Activated CD4-positive, alpha-beta T cell treated with anti-CD3 and anti-CD28 coated beads for 1 hour (primary cell): ENCODE measurements around the gene LGSN.
"Not testable (repeated sequence)": the region's sequence is repeated elsewhere in the genome, so short reads cannot be mapped to it uniquely, and the experiment has no call there.

ENCODE experiments used
- DNase-seq: peaks from one replicate; pipeline ENCODE4 v3.0.0-alpha.2; 2020

Gene LGSN

GRCh38 chr6:63319939-63320338 is at the start of gene LGSN:
LGSN (minus strand) TSS chr6:63319983; CDS start chr6:63319943, 40 bp downstream.
- no peak for DNase-seq

- DNase-seq, result no peak
Measured at GRCh38 chr6:63368347-63368746, 48.6 kb upstream of the LGSN start.

- not testable (repeated sequence) for DNase-seq
Measured at GRCh38 chr6:63362500-63363120, 42.8 kb upstream of the LGSN start.

GRCh38 chr6:63357384-63357783 is 37.6 kb upstream of the LGSN start:
- not testable (repeated sequence) for DNase-seq

- no peak for DNase-seq
Measured at GRCh38 chr6:63355632-63356031, 35.8 kb upstream of the LGSN start.

GRCh38 chr6:63353286-63353630 is 33.5 kb upstream of the LGSN start:
- DNase-seq, result no peak

GRCh38 chr6:63352544-63353285 is 32.9 kb upstream of the LGSN start:
- no peak for DNase-seq

- no peak for DNase-seq
Measured at GRCh38 chr6:63352069-63352543, 32.3 kb upstream of the LGSN start.

- DNase-seq, result no peak
Measured at GRCh38 chr6:63349401-63349800, 29.6 kb upstream of the LGSN start.

GRCh38 chr6:63348836-63349235 is 29.1 kb upstream of the LGSN start:
- no peak for DNase-seq

GRCh38 chr6:63347599-63347998 is 27.8 kb upstream of the LGSN start:
- DNase-seq, result no peak

- no peak for DNase-seq
Measured at GRCh38 chr6:63346217-63346835, 26.5 kb upstream of the LGSN start.

GRCh38 chr6:63340351-63340750 is 20.6 kb upstream of the LGSN start:
- no peak for DNase-seq

GRCh38 chr6:63334652-63335051 is 14.9 kb upstream of the LGSN start:
- not testable (repeated sequence) for DNase-seq

GRCh38 chr6:63333440-63333839 is 13.7 kb upstream of the LGSN start:
- no peak for DNase-seq

GRCh38 chr6:63326630-63327029 is 6.8 kb upstream of the LGSN start:
- DNase-seq, result not testable (repeated sequence)

GRCh38 chr6:63322981-63323380 is 3.2 kb upstream of the LGSN start:
- no peak for DNase-seq

GRCh38 chr6:63321821-63322220 is 2.0 kb upstream of the LGSN start:
- DNase-seq, result no peak

GRCh38 chr6:63317641-63318040 is 2.1 kb downstream of the LGSN start:
- DNase-seq, result no peak

GRCh38 chr6:63316113-63316512 is 3.7 kb downstream of the LGSN start:
- no peak for DNase-seq

GRCh38 chr6:63313111-63313510 is 6.7 kb downstream of the LGSN start:
- no peak for DNase-seq

- no peak for DNase-seq
Measured at GRCh38 chr6:63307581-63308246, 12.1 kb downstream of the LGSN start.

GRCh38 chr6:63306420-63306819 is 13.4 kb downstream of the LGSN start:
- no peak for DNase-seq

- no peak for DNase-seq
Measured at GRCh38 chr6:63305277-63305676, 14.5 kb downstream of the LGSN start.
